HG03025 (cell line): ENCODE data around the gene DNAJC5.

ENCODE experiments used
- ATAC-seq: cut with Tn5 transposase; IDR thresholded peaks from one replicate; pipeline ENCODE4 v1.9.1; 2021; ENCODE audit warnings: mild to moderate bottlenecking, moderate library complexity; ENCODE audit not compliant: unreplicated experiment, low FRiP score

The DNAJC5 gene

GRCh38 chr20:63976980-63977738 is 82.2 kb downstream of the DNAJC5 start:
- ATAC-seq, result no peak

- no peak for ATAC-seq
Measured at GRCh38 chr20:63977739-63978276, 82.9 kb downstream of the DNAJC5 start.

- ATAC-seq, result peak; percentile 29
Measured at GRCh38 chr20:63978319-63979228, 83.6 kb downstream of the DNAJC5 start.

- ATAC-seq, result no peak
Measured at GRCh38 chr20:63979229-63979556, 84.3 kb downstream of the DNAJC5 start.

- ATAC-seq, result no peak
Measured at GRCh38 chr20:63979557-63980316, 84.8 kb downstream of the DNAJC5 start, which contains the start of gene SAMD10. SAMD10 (minus strand) TSS chr20:63979642; CDS start chr20:63979467, 175 bp downstream.

GRCh38 chr20:63980317-63980805 is 85.4 kb downstream of the DNAJC5 start:
- peak; percentile 6 for ATAC-seq

- peak; percentile 51 for ATAC-seq
Measured at GRCh38 chr20:63980806-63981728, 86.1 kb downstream of the DNAJC5 start, which contains the start of gene PRPF6. PRPF6 (plus strand) TSS chr20:63981132; CDS start chr20:63981246, 114 bp downstream.

GRCh38 chr20:63982937-63983336 is 88.0 kb downstream of the DNAJC5 start:
- ATAC-seq, result no peak
